SK-N-SH treated with all-trans-retinoic acid at 6 μM for 48 hours (cell line): ENCODE measurements around the gene STAG1.

Experiments
- ARNTL ChIP-seq: fragments of 450-650 bp; formaldehyde crosslinking; IDR thresholded peaks from 2 replicates; pipeline ENCODE4 v1.5.0; 2020; ENCODE audit warnings: low read depth, mild to moderate bottlenecking, moderate library complexity, borderline replicate concordance
- SNAI2 ChIP-seq: fragments of 250-450 bp; sonication (Bioruptor Pico); IDR thresholded peaks from 2 replicates; pipeline ENCODE4 v1.5.0; 2020; ENCODE audit warnings: mild to moderate bottlenecking, moderate library complexity
- TCF4 ChIP-seq: fragments of 250-450 bp; sonication (Bioruptor Pico); IDR thresholded peaks from 2 replicates; pipeline ENCODE4 v1.8.0; 2021; ENCODE audit warnings: mild to moderate bottlenecking, moderate library complexity, borderline replicate concordance
- ZFP3 ChIP-seq: fragments of 250-450 bp; sonication (Bioruptor Pico); IDR thresholded peaks from 2 replicates; pipeline ENCODE4 v1.5.0; 2020; ENCODE audit warnings: mild to moderate bottlenecking, moderate library complexity
- ZNF565 ChIP-seq: fragments of 450-650 bp; formaldehyde crosslinking; conservative IDR thresholded peaks from 2 replicates; pipeline ENCODE4 v1.5.0; 2020; ENCODE audit warnings: low read depth, mild to moderate bottlenecking, moderate library complexity
- TF ChIP-seq, protein P1 (sequence below): fragments of 250-450 bp; sonication (Bioruptor Pico); IDR thresholded peaks from 2 replicates; pipeline ENCODE4 v1.8.0; 2020; ENCODE audit warnings: mild to moderate bottlenecking, moderate library complexity, borderline replicate concordance

DNA sequence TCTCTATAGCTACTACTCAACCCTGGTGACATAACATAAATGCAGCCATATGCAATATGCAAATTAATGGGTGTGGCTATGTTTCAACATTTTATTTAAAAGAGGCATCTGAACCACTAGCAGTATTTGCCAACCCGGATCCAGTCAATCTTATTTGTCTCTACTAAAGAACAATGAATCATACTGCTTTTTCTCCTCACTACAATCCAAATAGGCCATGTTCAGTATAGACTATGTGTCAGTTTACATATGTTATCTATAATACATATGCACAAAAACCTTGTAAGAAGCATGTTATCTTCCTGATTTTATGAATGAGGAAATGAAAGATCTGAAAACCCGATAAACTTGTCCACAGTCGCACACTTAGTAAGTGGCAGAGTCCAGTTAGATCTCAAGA lies 125.7 kb downstream of the STAG1 start:
- TF ChIP-seq, protein P1, sequence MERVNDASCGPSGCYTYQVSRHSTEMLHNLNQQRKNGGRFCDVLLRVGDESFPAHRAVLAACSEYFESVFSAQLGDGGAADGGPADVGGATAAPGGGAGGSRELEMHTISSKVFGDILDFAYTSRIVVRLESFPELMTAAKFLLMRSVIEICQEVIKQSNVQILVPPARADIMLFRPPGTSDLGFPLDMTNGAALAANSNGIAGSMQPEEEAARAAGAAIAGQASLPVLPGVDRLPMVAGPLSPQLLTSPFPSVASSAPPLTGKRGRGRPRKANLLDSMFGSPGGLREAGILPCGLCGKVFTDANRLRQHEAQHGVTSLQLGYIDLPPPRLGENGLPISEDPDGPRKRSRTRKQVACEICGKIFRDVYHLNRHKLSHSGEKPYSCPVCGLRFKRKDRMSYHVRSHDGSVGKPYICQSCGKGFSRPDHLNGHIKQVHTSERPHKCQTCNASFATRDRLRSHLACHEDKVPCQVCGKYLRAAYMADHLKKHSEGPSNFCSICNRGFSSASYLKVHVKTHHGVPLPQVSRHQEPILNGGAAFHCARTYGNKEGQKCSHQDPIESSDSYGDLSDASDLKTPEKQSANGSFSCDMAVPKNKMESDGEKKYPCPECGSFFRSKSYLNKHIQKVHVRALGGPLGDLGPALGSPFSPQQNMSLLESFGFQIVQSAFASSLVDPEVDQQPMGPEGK (CRISPR knock-in tag), result no peak
- TF ChIP-seq TCF4 (CRISPR knock-in tag), result no peak
- TF ChIP-seq ZFP3 (CRISPR knock-in tag), result no peak
- no peak for TF ChIP-seq ZNF565 (CRISPR knock-in tag)
- no peak for TF ChIP-seq ARNTL
- TF ChIP-seq SNAI2 (CRISPR knock-in tag), result no peak
